Adrenal gland (tissue), 12 donors: Measurements from ENCODE around the gene SHB. TPM values are rescaled to one million over a fixed set of nuclear protein-coding genes. Genes with fewer than 3 reads are reported as not detected.
A peak's percentile ranks its signal among the peaks of the same experiment; 100 is the strongest.

Source experiments
- DNase-seq, 7 donors: peaks; one replicate each; pipeline ENCODE4 v3.0.0-alpha.2; 2019 to 2020
- H3K27ac ChIP-seq, 5 donors: fragments of 200-600 bp; sonication (generic) in 4 of 5; 1 replicate in 3 of 5; 2 replicates in 2 of 5; pipeline versions ENCODE4 v1.5.1 to v1.8.0; 2016 to 2020; ENCODE audit warnings: mild to moderate bottlenecking in 1 of 5
- H3K27me3 ChIP-seq: fragments of 200-600 bp; 2 replicates; pipeline ENCODE4 v1.8.0; 2021
- H3K36me3 ChIP-seq, 2 donors: fragments of 200-600 bp; replicated peaks in 1 of 2; 1 replicate in 1 of 2; 2 replicates in 1 of 2; pipeline versions ENCODE4 v1.5.1 to v1.8.0; 2018 to 2022
- H3K4me1 ChIP-seq, 2 donors: fragments of 200-600 bp; replicated peaks in 1 of 2; 1 replicate in 1 of 2; 2 replicates in 1 of 2; pipeline versions ENCODE4 v1.5.1 to v1.8.0; 2018 to 2021
- H3K4me3 ChIP-seq, 4 donors: fragments of 200-600 bp; sonication (generic) in 3 of 4; one replicate each; pipeline ENCODE4 v1.5.1; 2016 to 2018
- H3K9me3 ChIP-seq, 3 donors: fragments of 200-600 bp; sonication (generic) in 1 of 3; replicated peaks in 1 of 3; 1 replicate in 2 of 3; 2 replicates in 1 of 3; pipeline versions ENCODE4 v1.5.1 to v1.8.0; 2016 to 2021
- POLR2A ChIP-seq, 2 donors: fragments of 450-650 bp; IDR thresholded peaks; one replicate each; pipeline ENCODE4 v1.6.1; 2017; ENCODE audit warnings: antibody characterized with exemption in 2 of 2, mild to moderate bottlenecking in 2 of 2, moderate library complexity in 1 of 2
- WGBS, 4 donors: extraction: QIAGEN DNeasy Blood & Tissue Kit in 2 of 4; methylation state at CpG; one replicate each; pipeline versions ENCODE4 v1.1.5 to v1.1.7; 2013 to 2017; 5-methylcytosine and 5-hydroxymethylcytosine counted together
- intact Hi-C, 2 donors: fragments of 100-400 bp; cut with DNase I; formaldehyde crosslinking; loops; one replicate each; pipeline versions ENCODE4 v1.14.1 to v1.15.0; 2022 to 2023
- polyA plus RNA-seq, 3 donors: library from polyadenylated mRNA; stranded (reverse); fragments of 200-250 nt in 2 of 3; fragments of 350-450 nt in 1 of 3; fragmentation: Illumina TruSeq in 1 of 3; extraction: RNeasy Lipid Tissue Mini Kit (QIAGEN cat#74804) in 1 of 3; gene quantifications; one replicate each; pipeline ENCODE4 v1.2.3, GENCODE V29; 2013 to 2014
- total RNA-seq, 9 donors: library from RNA; depleted of rRNA in 4 of 9; stranded (reverse); fragments of >200 nt in 4 of 9; fragments of 120-200 nt in 1 of 9; fragmentation: NEBNext Ultra II Directional in 1 of 9; extraction: Animal tissue kit (Norgen Biotek cat#: 25700) in 1 of 9; gene quantifications; one replicate each; pipeline versions ENCODE4 v1.1.0 to v1.2.4, GENCODE V29; 2013 to 2023
- TF ChIP-seq, protein P1 (sequence below), 6 experiments: fragments of 450-650 bp in 4 of 6; fragments of 200-600 bp in 2 of 6; sonication (generic) in 1 of 6; IDR thresholded peaks; 1 replicate in 5 of 6; 2 replicates in 1 of 6; pipeline versions ENCODE4 v1.5.1 to v1.8.0; 2016 to 2021; ENCODE audit warnings: antibody characterized with exemption in 6 of 6, mild to moderate bottlenecking in 2 of 6, moderate library complexity in 1 of 6
- donor health status: healthy with polysubstance abuse.
- donor health status: Bipolar disorder and iron deficiency.
- donor health status: DM: yes; HTN: yes; CAD: no.
- donor health status: DM: no; HTN: no; CAD: no.
- donor health status: DM: no; HTN: no; CAD: no.
- donor health status: DM: yes; HTN: yes; CAD: no.

The SHB gene
- total and polyA plus RNA-seq, 12 donors: 3.2 to 21.2 (median 11.1) TPM

DNA sequence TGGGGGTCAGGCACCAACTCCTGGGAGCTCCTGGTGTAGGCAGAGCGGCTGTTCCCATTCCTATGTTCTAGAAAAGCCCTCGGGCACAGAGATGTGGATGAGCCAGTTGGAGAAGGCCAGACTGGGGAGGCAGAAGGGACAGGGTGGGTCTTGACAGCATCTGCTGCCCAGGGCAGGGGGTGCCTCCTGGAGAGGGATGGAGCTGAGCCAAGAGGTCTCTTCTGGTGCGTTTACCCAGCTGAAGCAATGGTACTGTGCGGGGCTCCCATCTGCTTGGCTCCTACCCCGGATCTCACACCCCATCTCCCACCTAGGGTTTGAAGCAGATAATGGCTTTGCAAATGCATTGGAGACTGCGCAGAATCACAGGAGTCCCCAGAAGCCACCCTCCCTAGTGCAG lies 41.3 kb downstream of the SHB start:
- DNase-seq: no peak
- Histone ChIP-seq H3K9me3 (no peaks in the 10 kb centered on the region), H3K27me3 (no peaks in the 10 kb centered on the region), H3K4me1 (peaks cover 0 to 50% of the 10 kb centered on the region in 2 donors), H3K27ac (no peak overlapping the region), H3K4me3 (no peak overlapping the region), H3K36me3 (no peaks in the 10 kb centered on the region)
- WGBS, 4 donors: 93 to 97% (median 96%) methylated on average over 5 to 6 of the region's 6 CpGs
- intact Hi-C loops: no loop called here
- no peak for TF ChIP-seq POLR2A (IDR thresholded peaks at IDR 0.05)
- TF ChIP-seq, protein P1, sequence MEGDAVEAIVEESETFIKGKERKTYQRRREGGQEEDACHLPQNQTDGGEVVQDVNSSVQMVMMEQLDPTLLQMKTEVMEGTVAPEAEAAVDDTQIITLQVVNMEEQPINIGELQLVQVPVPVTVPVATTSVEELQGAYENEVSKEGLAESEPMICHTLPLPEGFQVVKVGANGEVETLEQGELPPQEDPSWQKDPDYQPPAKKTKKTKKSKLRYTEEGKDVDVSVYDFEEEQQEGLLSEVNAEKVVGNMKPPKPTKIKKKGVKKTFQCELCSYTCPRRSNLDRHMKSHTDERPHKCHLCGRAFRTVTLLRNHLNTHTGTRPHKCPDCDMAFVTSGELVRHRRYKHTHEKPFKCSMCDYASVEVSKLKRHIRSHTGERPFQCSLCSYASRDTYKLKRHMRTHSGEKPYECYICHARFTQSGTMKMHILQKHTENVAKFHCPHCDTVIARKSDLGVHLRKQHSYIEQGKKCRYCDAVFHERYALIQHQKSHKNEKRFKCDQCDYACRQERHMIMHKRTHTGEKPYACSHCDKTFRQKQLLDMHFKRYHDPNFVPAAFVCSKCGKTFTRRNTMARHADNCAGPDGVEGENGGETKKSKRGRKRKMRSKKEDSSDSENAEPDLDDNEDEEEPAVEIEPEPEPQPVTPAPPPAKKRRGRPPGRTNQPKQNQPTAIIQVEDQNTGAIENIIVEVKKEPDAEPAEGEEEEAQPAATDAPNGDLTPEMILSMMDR (IDR thresholded peaks at IDR 0.05): no peak

DNA sequence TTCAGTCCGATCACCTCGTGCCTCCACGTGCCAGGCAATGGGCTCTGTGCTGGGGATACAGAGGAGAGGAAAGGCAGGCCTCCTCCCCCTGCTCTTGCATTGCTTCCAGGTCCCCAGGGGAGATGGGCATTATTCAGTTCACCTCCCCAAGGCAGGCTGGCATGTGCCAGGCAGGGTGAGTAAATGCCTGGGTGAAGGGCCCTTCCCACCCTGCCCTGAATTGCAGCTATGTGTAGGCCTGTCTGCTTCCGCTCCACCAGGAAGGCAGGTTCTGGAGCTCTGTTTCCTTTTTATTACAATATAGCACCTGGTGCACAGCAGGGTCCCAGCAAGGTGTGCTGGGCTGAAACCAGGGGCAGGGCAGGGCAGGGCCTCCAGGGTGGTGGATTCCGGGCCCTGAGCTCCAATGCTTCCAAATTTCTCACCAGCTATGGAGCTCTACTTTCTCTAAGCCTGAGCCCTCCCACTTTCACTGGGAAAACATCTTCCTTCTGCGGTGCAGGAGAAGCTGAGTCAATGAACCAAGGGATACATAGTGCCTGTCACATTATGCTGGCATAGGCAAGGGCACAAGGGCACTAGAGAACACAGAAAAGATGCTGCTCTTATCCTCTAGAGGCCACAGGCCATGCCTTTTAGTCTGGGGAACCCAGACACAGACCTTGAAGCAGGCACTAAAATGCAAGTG lies 42.0 kb downstream of the SHB start:
- Histone ChIP-seq H3K9me3 (no peaks in the 10 kb centered on the region), H3K36me3 (no peaks in the 10 kb centered on the region), H3K4me1 (peaks cover 0 to 42% of the 10 kb centered on the region in 2 donors), H3K27me3 (no peaks in the 10 kb centered on the region), H3K4me3 (no peak overlapping the region), H3K27ac (peak overlapping the region in 2 of 5 donors; percentile 59 to 76)
- TF ChIP-seq, protein P1 (IDR thresholded peaks at IDR 0.05): no peak
- no peak for TF ChIP-seq POLR2A (IDR thresholded peaks at IDR 0.05)
- 87 to 94% (median 93%) methylated on average over 6 of the region's 6 CpGs for WGBS, 4 donors
- intact Hi-C loops: no loop called here
- no peak for DNase-seq

DNA sequence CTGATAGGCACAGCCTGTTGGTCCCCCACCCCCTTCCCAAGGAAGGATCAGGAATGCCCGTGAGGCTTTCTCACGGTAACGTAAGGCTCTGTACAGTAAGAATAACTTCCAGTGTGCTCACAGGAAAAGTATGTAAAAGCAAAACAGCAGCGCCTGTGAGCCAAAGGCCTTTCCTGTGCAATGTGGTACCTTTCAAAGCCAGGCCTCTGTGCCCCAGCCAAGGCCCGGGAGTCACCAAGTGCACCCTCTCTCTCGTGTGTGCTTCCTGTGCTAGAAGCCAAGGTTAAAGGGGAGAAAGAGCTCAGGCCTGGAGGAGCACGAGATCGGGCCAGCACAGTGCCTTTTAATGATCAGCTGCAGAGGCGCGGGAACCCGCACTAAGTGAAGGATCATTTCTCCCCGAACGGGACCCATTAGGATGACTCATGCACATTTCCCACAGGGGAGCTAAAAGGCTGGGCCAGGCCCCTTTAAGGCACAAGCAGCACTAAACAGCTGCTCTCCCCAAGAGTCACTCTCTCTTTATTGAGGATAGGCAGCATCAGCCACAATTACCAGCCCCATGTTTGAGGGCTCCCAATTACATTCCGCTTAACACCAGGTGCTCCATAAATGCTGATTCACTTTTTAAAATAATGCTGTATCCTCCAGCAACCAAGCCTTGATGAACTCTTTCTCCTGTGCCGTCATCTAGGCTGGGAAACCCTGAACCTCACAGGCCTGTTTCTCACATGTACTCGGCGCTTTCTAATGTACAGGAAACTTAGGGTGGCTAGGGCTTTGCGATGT lies 42.8 kb downstream of the SHB start:
- peak in 6 of 7 donors; percentile 45 to 70 (median 60) for DNase-seq
- intact Hi-C loops: no loop called here
- H3K4me3 ChIP-seq: no peak overlapping the region
- WGBS, 4 donors: 45 to 64% (median 54%) methylated on average over 17 to 18 of the region's 18 CpGs
- H3K27me3 ChIP-seq: no peaks in the 10 kb centered on the region
- H3K36me3 ChIP-seq: no peaks in the 10 kb centered on the region
- peak overlapping the region in 3 of 5 donors; percentile 46 to 76 (median 59) for H3K27ac ChIP-seq
- H3K9me3 ChIP-seq: no peaks in the 10 kb centered on the region
- peaks cover 0 to 37% of the 10 kb centered on the region in 2 donors for H3K4me1 ChIP-seq
- TF ChIP-seq, protein P1 (IDR thresholded peaks at IDR 0.05): no peak
- TF ChIP-seq POLR2A (IDR thresholded peaks at IDR 0.05): no peak

DNA sequence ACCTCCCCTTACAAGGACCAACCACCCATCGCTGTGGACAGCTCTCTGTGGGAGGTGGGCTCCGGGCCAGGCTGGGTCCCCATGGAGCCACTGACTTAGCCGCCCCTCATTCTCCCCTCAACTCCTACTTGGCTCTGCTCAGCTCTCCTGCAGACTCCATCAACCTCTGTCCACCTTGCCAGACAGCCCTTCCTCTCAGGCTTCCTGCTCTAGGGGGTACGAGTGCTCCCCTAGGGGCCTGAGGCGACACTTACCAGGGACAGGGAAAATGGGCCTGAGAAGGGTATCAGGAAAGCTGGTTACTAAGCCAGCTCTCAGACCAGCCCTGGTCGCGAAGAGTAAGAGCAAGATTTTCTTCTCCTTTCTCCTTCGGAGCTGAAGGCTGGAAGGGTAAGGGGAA lies 43.9 kb downstream of the SHB start:
- WGBS, 4 donors: 86 to 92% (median 90%) methylated on average over 8 of the region's 8 CpGs
- TF ChIP-seq, protein P1 (IDR thresholded peaks at IDR 0.05): no peak
- TF ChIP-seq POLR2A (IDR thresholded peaks at IDR 0.05): no peak
- H3K9me3 ChIP-seq: no peaks in the 10 kb centered on the region
- intact Hi-C loops: no loop called here
- H3K27ac ChIP-seq: peak overlapping the region in 1 of 5 donors; percentile 76
- no peaks in the 10 kb centered on the region for H3K36me3 ChIP-seq
- H3K27me3 ChIP-seq: no peaks in the 10 kb centered on the region
- no peak for DNase-seq
- no peak overlapping the region for H3K4me3 ChIP-seq
- peaks cover 0 to 45% of the 10 kb centered on the region in 2 donors for H3K4me1 ChIP-seq
